Transverse colon (tissue), 4 donors: ENCODE measurements around the gene FAM234A. TPM values are rescaled to one million over a fixed set of nuclear protein-coding genes. Genes with fewer than 3 reads are reported as not detected.

ENCODE experiments used
- DNase-seq: peaks from one replicate; pipeline ENCODE4 v3.0.0-alpha.2; 2019
- H3K27ac ChIP-seq, 4 donors: fragments of 200-600 bp; sonication (generic); 2 replicates each; pipeline ENCODE4 v1.5.1; 2016 to 2018; ENCODE audit warnings: inconsistent platforms in 4 of 4
- H3K27me3 ChIP-seq: fragments of 200-600 bp; sonication (generic); 2 replicates; pipeline ENCODE4 v1.5.1; 2017; ENCODE audit warnings: inconsistent platforms
- H3K36me3 ChIP-seq, 4 donors: fragments of 200-600 bp; sonication (generic); 2 replicates each; pipeline ENCODE4 v1.5.1; 2017 to 2019; ENCODE audit warnings: inconsistent platforms in 4 of 4
- H3K4me1 ChIP-seq, 4 donors: fragments of 200-600 bp; sonication (generic); 2 replicates each; pipeline ENCODE4 v1.5.1; 2017 to 2020; ENCODE audit warnings: inconsistent platforms in 4 of 4
- H3K4me3 ChIP-seq, 4 donors: fragments of 200-600 bp; sonication (generic); 1 replicate in 1 of 4; 2 replicates in 3 of 4; pipeline versions ENCODE4 v1.5.1 to v1.6.1; 2017 to 2019; ENCODE audit warnings: inconsistent platforms in 4 of 4
- H3K9me3 ChIP-seq, 2 donors: fragments of 200-600 bp; sonication (generic); 2 replicates each; pipeline ENCODE4 v1.5.1; 2017 to 2019; ENCODE audit warnings: inconsistent platforms in 2 of 2
- EP300 ChIP-seq: sonication (generic); formaldehyde crosslinking; IDR thresholded peaks from one replicate; pipeline ENCODE4 v1.6.1; 2017; ENCODE audit warnings: antibody characterized with exemption, low read depth
- POLR2A ChIP-seq: fragments of 450-650 bp; IDR thresholded peaks from one replicate; pipeline ENCODE4 v1.6.1; 2016; ENCODE audit warnings: antibody characterized with exemption, mild to moderate bottlenecking, moderate library complexity
- POLR2AphosphoS5 ChIP-seq, 3 donors: sonication (generic); formaldehyde crosslinking; IDR thresholded peaks; one replicate each; pipeline ENCODE4 v1.6.1; 2016; ENCODE audit warnings: antibody characterized with exemption in 3 of 3
- WGBS, 2 donors: methylation state at CpG; one replicate each; pipeline ENCODE4 v1.1.5; 2018; ENCODE audit warnings: low coverage in 1 of 2; 5-methylcytosine and 5-hydroxymethylcytosine counted together
- in situ Hi-C, 4 donors: fragments of 200-750 bp; cut with MboI; loops; one replicate each; pipeline versions ENCODE4 v1.15.0 to v1.15.1; 2017; ENCODE audit warnings: low sequenced_read_pairs in 3 of 4, low pct_ligation_motif_present in 1 of 4, low pct_unique_long_range_greater_than_20kb in 1 of 4
- intact Hi-C: fragments of 100-400 bp; cut with DNase I; formaldehyde crosslinking; loops from one replicate; pipeline ENCODE4 v1.15.1; 2023; ENCODE audit warnings: low total_unique reads
- total RNA-seq, 4 donors: library from RNA; depleted of rRNA; stranded (reverse); fragments of >200 nt; gene quantifications; one replicate each; pipeline ENCODE4 v1.1.0, GENCODE V29; 2016
- TF ChIP-seq, protein P1 (sequence below), 5 experiments: fragments of 200-600 bp in 3 of 5; fragments of 450-650 bp in 2 of 5; sonication (generic) in 3 of 5; IDR thresholded peaks; 1 replicate in 2 of 5; 2 replicates in 3 of 5; pipeline ENCODE4 v1.5.1; 2016 to 2017; ENCODE audit warnings: antibody characterized with exemption in 5 of 5, inconsistent platforms in 3 of 5, mild to moderate bottlenecking in 2 of 5, moderate library complexity in 1 of 5

The FAM234A gene
- total RNA-seq, 4 donors from 2014 or later, result 55.4 to 328 (median 112) TPM

DNA sequence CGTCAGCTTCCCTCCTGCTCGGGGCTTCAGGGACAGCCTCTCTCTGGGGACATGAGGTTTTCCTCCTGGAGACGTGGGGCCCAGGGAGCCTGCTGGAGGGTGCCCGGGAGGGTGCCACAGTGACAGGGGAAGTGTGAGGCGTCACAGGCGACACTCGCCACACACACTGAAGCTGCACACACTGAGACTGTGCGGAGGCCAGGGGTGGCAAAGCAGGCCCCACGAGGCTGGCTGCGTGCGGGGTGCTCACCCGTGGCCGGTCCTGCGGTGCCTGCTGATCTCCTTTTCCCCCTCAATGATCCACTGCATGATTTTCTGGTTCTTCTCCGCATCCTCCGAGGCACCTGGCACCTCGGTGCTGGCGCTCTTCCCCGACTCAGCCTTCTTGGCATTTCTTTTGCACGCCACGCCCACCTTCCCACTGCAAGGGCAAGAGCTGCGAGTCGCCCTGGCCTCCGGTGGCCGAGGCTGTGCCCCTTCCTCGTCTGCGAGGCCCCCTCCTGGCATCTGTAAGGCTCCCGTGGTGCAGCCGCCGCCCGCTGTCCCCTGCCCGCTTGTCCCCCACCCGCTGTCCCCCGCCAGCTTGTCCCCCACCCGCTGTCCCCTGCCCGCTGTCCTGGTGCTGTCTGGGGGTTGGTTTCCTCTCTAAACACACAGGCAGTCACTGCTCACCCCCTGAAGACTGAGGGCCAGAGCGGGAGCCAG lies 62.3 kb downstream of the FAM234A start:
- intact Hi-C loops (no loop called here), in situ Hi-C loops (no loop called here)
- no peaks in the 10 kb centered on the region for H3K4me1 ChIP-seq
- 90% methylated on average over 37 of the region's 37 CpGs; no CpG with 5 or more reads in 1 of the 2 donors for WGBS, 2 donors
- no peaks in the 10 kb centered on the region for H3K27me3 ChIP-seq
- TF ChIP-seq EP300 (no peak), POLR2AphosphoS5 (IDR thresholded peaks at IDR 0.05) (no peak), POLR2A (no peak)
- TF ChIP-seq, protein P1, sequence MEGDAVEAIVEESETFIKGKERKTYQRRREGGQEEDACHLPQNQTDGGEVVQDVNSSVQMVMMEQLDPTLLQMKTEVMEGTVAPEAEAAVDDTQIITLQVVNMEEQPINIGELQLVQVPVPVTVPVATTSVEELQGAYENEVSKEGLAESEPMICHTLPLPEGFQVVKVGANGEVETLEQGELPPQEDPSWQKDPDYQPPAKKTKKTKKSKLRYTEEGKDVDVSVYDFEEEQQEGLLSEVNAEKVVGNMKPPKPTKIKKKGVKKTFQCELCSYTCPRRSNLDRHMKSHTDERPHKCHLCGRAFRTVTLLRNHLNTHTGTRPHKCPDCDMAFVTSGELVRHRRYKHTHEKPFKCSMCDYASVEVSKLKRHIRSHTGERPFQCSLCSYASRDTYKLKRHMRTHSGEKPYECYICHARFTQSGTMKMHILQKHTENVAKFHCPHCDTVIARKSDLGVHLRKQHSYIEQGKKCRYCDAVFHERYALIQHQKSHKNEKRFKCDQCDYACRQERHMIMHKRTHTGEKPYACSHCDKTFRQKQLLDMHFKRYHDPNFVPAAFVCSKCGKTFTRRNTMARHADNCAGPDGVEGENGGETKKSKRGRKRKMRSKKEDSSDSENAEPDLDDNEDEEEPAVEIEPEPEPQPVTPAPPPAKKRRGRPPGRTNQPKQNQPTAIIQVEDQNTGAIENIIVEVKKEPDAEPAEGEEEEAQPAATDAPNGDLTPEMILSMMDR (IDR thresholded peaks at IDR 0.05), result no peak
- no peak overlapping the region for H3K27ac ChIP-seq
- DNase-seq, result no peak
- H3K9me3 ChIP-seq, result no peaks in the 10 kb centered on the region
- H3K4me3 ChIP-seq, result no peak overlapping the region
- H3K36me3 ChIP-seq, result peaks cover 0 to 10% (median 3%) of the 10 kb centered on the region in 4 donors

DNA sequence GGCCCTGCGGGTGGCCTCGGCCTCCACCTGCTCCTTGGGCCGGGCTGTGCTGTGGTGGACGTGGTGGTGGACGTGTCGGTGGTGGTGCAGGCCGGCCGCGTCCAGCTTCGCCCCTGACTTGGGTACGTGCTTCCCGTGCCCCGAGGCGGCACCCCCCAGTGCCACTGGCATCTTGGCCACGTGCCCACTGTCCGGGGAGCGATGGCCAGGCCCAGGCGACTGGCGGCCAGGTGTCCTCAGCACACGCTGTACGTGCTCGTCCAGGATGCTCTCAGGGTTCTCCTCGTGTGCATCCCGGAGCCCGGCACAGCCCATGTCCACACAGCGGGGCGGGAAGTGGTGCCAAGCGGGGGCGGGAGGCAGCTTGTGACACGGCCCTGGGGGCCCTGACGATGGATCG lies 63.2 kb downstream of the FAM234A start:
- H3K4me3 ChIP-seq, result no peak overlapping the region
- in situ Hi-C loops (no loop called here), intact Hi-C loops (no loop called here)

DNA sequence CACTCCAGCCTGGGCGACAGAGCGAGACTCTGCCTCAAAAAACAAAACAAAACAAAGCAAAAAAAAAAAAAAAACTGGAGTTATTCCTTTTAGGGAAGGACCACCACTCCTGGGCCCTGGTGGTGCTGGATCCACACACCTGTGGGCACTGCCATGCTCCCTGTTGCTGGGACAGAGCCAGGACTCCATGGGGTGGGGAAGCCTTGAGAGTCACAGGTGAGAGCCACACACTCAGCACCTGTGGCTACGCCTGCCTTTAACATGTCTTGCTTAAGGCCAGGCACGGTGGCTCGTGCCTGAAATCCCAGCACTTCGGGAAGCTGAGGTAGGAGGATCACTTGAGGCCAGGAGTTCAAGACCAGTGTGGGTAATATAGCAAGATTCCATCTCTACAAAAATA lies 66.6 kb downstream of the FAM234A start:
- H3K36me3 ChIP-seq, result peaks cover 0 to 8% (median 0%) of the 10 kb centered on the region in 4 donors
- intact Hi-C loops, result no loop called here

More for the DNA sequence above, 63.2 kb downstream of the FAM234A start:
- H3K4me1 ChIP-seq, result no peaks in the 10 kb centered on the region
- H3K27ac ChIP-seq, result no peak overlapping the region
- TF ChIP-seq POLR2A (no peak), EP300 (no peak), POLR2AphosphoS5 (IDR thresholded peaks at IDR 0.05) (no peak)
- TF ChIP-seq, protein P1 (IDR thresholded peaks at IDR 0.05), result no peak
- peaks cover 0 to 7% (median 3%) of the 10 kb centered on the region in 4 donors for H3K36me3 ChIP-seq
- H3K27me3 ChIP-seq, result no peaks in the 10 kb centered on the region
- 95% methylated on average over 31 of the region's 32 CpGs; no CpG with 5 or more reads in 1 of the 2 donors for WGBS, 2 donors
- H3K9me3 ChIP-seq, result no peaks in the 10 kb centered on the region
- no peak for DNase-seq

DNA sequence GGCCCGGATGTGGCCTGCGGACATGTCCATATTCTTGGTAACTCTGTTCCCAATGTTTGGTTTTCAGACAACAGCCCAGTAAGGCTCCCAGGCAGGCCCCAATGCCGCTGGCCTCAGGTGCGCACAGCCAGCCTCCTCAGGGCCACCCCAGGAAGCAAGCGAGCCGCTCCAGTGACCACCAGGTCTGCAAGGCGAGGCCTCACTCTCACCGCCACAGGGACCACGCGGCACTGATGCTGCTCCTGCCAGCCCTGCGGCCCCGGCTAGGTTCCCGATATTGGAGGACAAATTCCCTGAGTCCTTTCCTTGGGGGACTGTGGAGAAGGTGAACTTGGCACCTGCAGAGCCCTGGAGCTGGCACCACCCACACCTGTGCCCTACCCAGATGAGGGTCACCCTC lies 67.3 kb downstream of the FAM234A start:
- in situ Hi-C loops (no loop called here), intact Hi-C loops (no loop called here)
- Histone ChIP-seq H3K27ac (no peak overlapping the region), H3K27me3 (no peaks in the 10 kb centered on the region), H3K36me3 (peaks cover 0 to 8% (median 0%) of the 10 kb centered on the region in 4 donors), H3K9me3 (no peaks in the 10 kb centered on the region), H3K4me1 (no peaks in the 10 kb centered on the region), H3K4me3 (no peak overlapping the region)
- DNase-seq, result no peak
- no peak for TF ChIP-seq POLR2AphosphoS5 (IDR thresholded peaks at IDR 0.05)
- WGBS, 2 donors, result 95 to 100% methylated on average over 2 to 13 of the region's 13 CpGs

More for the DNA sequence above, 66.6 kb downstream of the FAM234A start:
- in situ Hi-C loops, result no loop called here
- H3K27me3 ChIP-seq, result no peaks in the 10 kb centered on the region
- H3K4me3 ChIP-seq, result no peak overlapping the region
- no peak for DNase-seq
- H3K9me3 ChIP-seq, result no peaks in the 10 kb centered on the region
- WGBS, 2 donors, result 95 to 100% methylated on average over 2 to 6 of the region's 6 CpGs
- H3K4me1 ChIP-seq, result no peaks in the 10 kb centered on the region
- H3K27ac ChIP-seq, result no peak overlapping the region
- TF ChIP-seq, protein P1 (IDR thresholded peaks at IDR 0.05), result no peak
- TF ChIP-seq POLR2A (no peak), EP300 (no peak), POLR2AphosphoS5 (IDR thresholded peaks at IDR 0.05) (no peak)
